Central memory CD8-positive, alpha-beta T cell (primary cell): Measurements from ENCODE around the gene FAM163A.
"Not testable (repeated sequence)": the region's sequence is repeated elsewhere in the genome, so short reads cannot be mapped to it uniquely, and the experiment has no call there.

Source experiments
- ATAC-seq: fragments of 150-1000 bp; cut with Tn5 transposase; replicated peaks from 2 replicates; pipeline ENCODE4 v1.10.0; 2022; ENCODE audit warnings: mild to moderate bottlenecking, moderate FRiP score, moderate number of reproducible peaks; ENCODE audit not compliant: poor library complexity, severe bottlenecking; ENCODE audit errors: extremely low read depth
- DNase-seq, 2 donors: peaks; one replicate each; pipeline ENCODE4 v3.0.0; 2021; ENCODE audit warnings: low spot score in 2 of 2
- H3K27ac Mint-ChIP-seq: one replicate; pipeline ENCODE4 v1.8.0; 2022; ENCODE audit warnings: low read depth, mild to moderate bottlenecking, moderate library complexity, mixed read lengths
- H3K27me3 Mint-ChIP-seq: one replicate; pipeline ENCODE4 v1.8.0; 2022; ENCODE audit warnings: mixed read lengths
- H3K36me3 Mint-ChIP-seq: one replicate; pipeline ENCODE4 v1.8.0; 2022; ENCODE audit warnings: mild to moderate bottlenecking, moderate library complexity, mixed read lengths; ENCODE audit not compliant: insufficient read depth
- H3K4me1 Mint-ChIP-seq: one replicate; pipeline ENCODE4 v1.8.0; 2022; ENCODE audit warnings: mixed read lengths
- H3K4me3 Mint-ChIP-seq: one replicate; pipeline ENCODE4 v1.8.0; 2022; ENCODE audit warnings: mild to moderate bottlenecking, moderate library complexity, mixed read lengths
- H3K9me3 Mint-ChIP-seq: one replicate; pipeline ENCODE4 v1.8.0; 2022; ENCODE audit warnings: mixed read lengths

Gene FAM163A

GRCh38 chr1:179742717-179743678, at the start of gene FAM163A:
Gene FAM163A, plus strand, starts transcription at chr1:179743291. Its CDS starts 69,807 bp downstream, at chr1:179813098.
- no peaks in the 10 kb centered on the region for H3K4me1 Mint-ChIP-seq
- H3K36me3 Mint-ChIP-seq, result peaks cover 2% of the 10 kb centered on the region
- H3K27me3 Mint-ChIP-seq, result peaks cover 87% of the 10 kb centered on the region
- DNase-seq (no peak), ATAC-seq (no peak)
- H3K9me3 Mint-ChIP-seq, result no peaks in the 10 kb centered on the region
- no peak within 1 kb of the TSS for H3K27ac Mint-ChIP-seq
- no peak within 1 kb of the TSS for H3K4me3 Mint-ChIP-seq

- H3K4me3 Mint-ChIP-seq, DNase-seq, ATAC-seq, H3K4me1 Mint-ChIP-seq, H3K36me3 Mint-ChIP-seq, H3K9me3 Mint-ChIP-seq, H3K27ac Mint-ChIP-seq: not testable (repeated sequence)
- H3K27me3 Mint-ChIP-seq, result peaks cover 55% of the 10 kb centered on the region
Observed at GRCh38 chr1:179694530-179694929, 48.6 kb upstream of the FAM163A start.

- Mint-ChIP-seq H3K9me3 (no peaks in the 10 kb centered on the region), H3K36me3 (no peaks in the 10 kb centered on the region), H3K27ac (no peak overlapping the region), H3K4me1 (no peaks in the 10 kb centered on the region), H3K27me3 (peaks cover 14% of the 10 kb centered on the region), H3K4me3 (no peak overlapping the region)
- ATAC-seq (no peak), DNase-seq (no peak)
Observed at GRCh38 chr1:179702946-179703539, 40.0 kb upstream of the FAM163A start.

GRCh38 chr1:179706339-179706941, 36.7 kb upstream of the FAM163A start:
- peak in 1 of 2 donors; percentile 20 for DNase-seq
- H3K27ac Mint-ChIP-seq, result no peak overlapping the region
- no peaks in the 10 kb centered on the region for H3K27me3 Mint-ChIP-seq
- no peaks in the 10 kb centered on the region for H3K9me3 Mint-ChIP-seq
- no peak for ATAC-seq
- H3K4me3 Mint-ChIP-seq, result no peak overlapping the region
- no peaks in the 10 kb centered on the region for H3K4me1 Mint-ChIP-seq
- no peaks in the 10 kb centered on the region for H3K36me3 Mint-ChIP-seq

- Mint-ChIP-seq H3K27ac (no peak overlapping the region), H3K27me3 (no peaks in the 10 kb centered on the region), H3K9me3 (no peaks in the 10 kb centered on the region), H3K4me3 (no peak overlapping the region), H3K4me1 (no peaks in the 10 kb centered on the region), H3K36me3 (no peaks in the 10 kb centered on the region)
- DNase-seq (no peak), ATAC-seq (no peak)
Observed at GRCh38 chr1:179707406-179707805, 35.7 kb upstream of the FAM163A start.

- no peaks in the 10 kb centered on the region for H3K36me3 Mint-ChIP-seq
- no peak overlapping the region for H3K4me3 Mint-ChIP-seq
- no peaks in the 10 kb centered on the region for H3K4me1 Mint-ChIP-seq
- ATAC-seq, result no peak
- DNase-seq, result no peak
- no peak overlapping the region for H3K27ac Mint-ChIP-seq
- H3K27me3 Mint-ChIP-seq, result no peaks in the 10 kb centered on the region
- peaks cover 6% of the 10 kb centered on the region for H3K9me3 Mint-ChIP-seq
Observed at GRCh38 chr1:179708434-179709195, 34.5 kb upstream of the FAM163A start.

GRCh38 chr1:179709841-179710329, 33.2 kb upstream of the FAM163A start:
- H3K36me3 Mint-ChIP-seq, result no peaks in the 10 kb centered on the region
- no peak overlapping the region for H3K27ac Mint-ChIP-seq
- H3K4me1 Mint-ChIP-seq, result no peaks in the 10 kb centered on the region
- ATAC-seq (peak; percentile 72), DNase-seq (no peak)
- peaks cover 15% of the 10 kb centered on the region for H3K9me3 Mint-ChIP-seq
- no peaks in the 10 kb centered on the region for H3K27me3 Mint-ChIP-seq
- H3K4me3 Mint-ChIP-seq, result no peak overlapping the region

- H3K36me3 Mint-ChIP-seq, result no peaks in the 10 kb centered on the region
Observed at GRCh38 chr1:179714159-179714558, 28.9 kb upstream of the FAM163A start.

GRCh38 chr1:179714623-179715022, 28.5 kb upstream of the FAM163A start:
- Mint-ChIP-seq H3K9me3 (peaks cover 41% of the 10 kb centered on the region), H3K27ac (no peak overlapping the region), H3K4me3 (no peak overlapping the region), H3K36me3 (no peaks in the 10 kb centered on the region), H3K27me3 (peaks cover 22% of the 10 kb centered on the region), H3K4me1 (no peaks in the 10 kb centered on the region)
- DNase-seq (no peak), ATAC-seq (no peak)

More at GRCh38 chr1:179714159-179714558, 28.9 kb upstream of the FAM163A start:
- DNase-seq (no peak), ATAC-seq (no peak)
- Mint-ChIP-seq H3K27ac (no peak overlapping the region), H3K4me1 (no peaks in the 10 kb centered on the region), H3K9me3 (peaks cover 41% of the 10 kb centered on the region), H3K27me3 (peaks cover 18% of the 10 kb centered on the region), H3K4me3 (no peak overlapping the region)

GRCh38 chr1:179719272-179719671, 23.8 kb upstream of the FAM163A start:
- Mint-ChIP-seq H3K4me3 (no peak overlapping the region), H3K9me3 (peaks cover 32% of the 10 kb centered on the region), H3K27me3 (peaks cover 29% of the 10 kb centered on the region), H3K27ac (no peak overlapping the region), H3K36me3 (peaks cover 1% of the 10 kb centered on the region), H3K4me1 (no peaks in the 10 kb centered on the region)
- DNase-seq (no peak), ATAC-seq (no peak)

GRCh38 chr1:179728271-179728670, 14.8 kb upstream of the FAM163A start:
- no peak for DNase-seq
- peaks cover 3% of the 10 kb centered on the region for H3K27me3 Mint-ChIP-seq
- H3K4me3 Mint-ChIP-seq, result no peak overlapping the region
- no peaks in the 10 kb centered on the region for H3K9me3 Mint-ChIP-seq
- peaks cover 1% of the 10 kb centered on the region for H3K36me3 Mint-ChIP-seq
- H3K27ac Mint-ChIP-seq, result no peak overlapping the region
- ATAC-seq, result no peak
- H3K4me1 Mint-ChIP-seq, result no peaks in the 10 kb centered on the region

- H3K27me3 Mint-ChIP-seq, result peaks cover 19% of the 10 kb centered on the region
- no peaks in the 10 kb centered on the region for H3K36me3 Mint-ChIP-seq
- no peak for ATAC-seq
- no peaks in the 10 kb centered on the region for H3K9me3 Mint-ChIP-seq
- H3K27ac Mint-ChIP-seq, result no peak overlapping the region
- no peak overlapping the region for H3K4me3 Mint-ChIP-seq
- H3K4me1 Mint-ChIP-seq, result no peaks in the 10 kb centered on the region
- no peak for DNase-seq
Observed at GRCh38 chr1:179729881-179730280, 13.2 kb upstream of the FAM163A start.
